ENCODE results near the gene DCN.
A peak's percentile ranks its signal among the peaks of the same experiment; 100 is the strongest.

The DCN gene

DNA sequence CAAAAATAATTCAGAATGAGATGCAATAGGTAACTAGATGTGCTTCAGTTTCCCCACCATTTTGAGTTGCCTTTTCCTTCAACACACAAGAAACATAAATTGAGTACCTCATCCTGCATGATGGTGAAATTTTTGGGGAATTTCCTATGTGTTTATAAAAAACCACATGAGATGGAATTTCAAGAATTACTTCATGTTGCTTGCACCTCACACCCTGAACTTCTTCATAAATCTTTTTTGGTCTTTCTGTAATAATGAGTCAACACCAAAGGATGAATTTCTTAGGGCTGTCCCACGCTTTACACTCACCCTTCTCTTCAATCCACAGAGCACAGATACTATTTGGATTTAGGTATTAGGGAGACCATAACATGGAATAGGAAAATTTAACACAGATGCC, 48.7 kb downstream of the DCN start:
- TF ChIP-seq, protein P1, sequence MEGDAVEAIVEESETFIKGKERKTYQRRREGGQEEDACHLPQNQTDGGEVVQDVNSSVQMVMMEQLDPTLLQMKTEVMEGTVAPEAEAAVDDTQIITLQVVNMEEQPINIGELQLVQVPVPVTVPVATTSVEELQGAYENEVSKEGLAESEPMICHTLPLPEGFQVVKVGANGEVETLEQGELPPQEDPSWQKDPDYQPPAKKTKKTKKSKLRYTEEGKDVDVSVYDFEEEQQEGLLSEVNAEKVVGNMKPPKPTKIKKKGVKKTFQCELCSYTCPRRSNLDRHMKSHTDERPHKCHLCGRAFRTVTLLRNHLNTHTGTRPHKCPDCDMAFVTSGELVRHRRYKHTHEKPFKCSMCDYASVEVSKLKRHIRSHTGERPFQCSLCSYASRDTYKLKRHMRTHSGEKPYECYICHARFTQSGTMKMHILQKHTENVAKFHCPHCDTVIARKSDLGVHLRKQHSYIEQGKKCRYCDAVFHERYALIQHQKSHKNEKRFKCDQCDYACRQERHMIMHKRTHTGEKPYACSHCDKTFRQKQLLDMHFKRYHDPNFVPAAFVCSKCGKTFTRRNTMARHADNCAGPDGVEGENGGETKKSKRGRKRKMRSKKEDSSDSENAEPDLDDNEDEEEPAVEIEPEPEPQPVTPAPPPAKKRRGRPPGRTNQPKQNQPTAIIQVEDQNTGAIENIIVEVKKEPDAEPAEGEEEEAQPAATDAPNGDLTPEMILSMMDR (IDR thresholded peaks at IDR 0.05; ENCODE audit: low read length, missing control alignments): no peak
- peak; percentile 58 for DNase-seq (ENCODE audit: low read depth)
- H3K4me3 ChIP-seq (replicated peaks; ENCODE audit: low read depth, low read length): no peak overlapping the region

DNA sequence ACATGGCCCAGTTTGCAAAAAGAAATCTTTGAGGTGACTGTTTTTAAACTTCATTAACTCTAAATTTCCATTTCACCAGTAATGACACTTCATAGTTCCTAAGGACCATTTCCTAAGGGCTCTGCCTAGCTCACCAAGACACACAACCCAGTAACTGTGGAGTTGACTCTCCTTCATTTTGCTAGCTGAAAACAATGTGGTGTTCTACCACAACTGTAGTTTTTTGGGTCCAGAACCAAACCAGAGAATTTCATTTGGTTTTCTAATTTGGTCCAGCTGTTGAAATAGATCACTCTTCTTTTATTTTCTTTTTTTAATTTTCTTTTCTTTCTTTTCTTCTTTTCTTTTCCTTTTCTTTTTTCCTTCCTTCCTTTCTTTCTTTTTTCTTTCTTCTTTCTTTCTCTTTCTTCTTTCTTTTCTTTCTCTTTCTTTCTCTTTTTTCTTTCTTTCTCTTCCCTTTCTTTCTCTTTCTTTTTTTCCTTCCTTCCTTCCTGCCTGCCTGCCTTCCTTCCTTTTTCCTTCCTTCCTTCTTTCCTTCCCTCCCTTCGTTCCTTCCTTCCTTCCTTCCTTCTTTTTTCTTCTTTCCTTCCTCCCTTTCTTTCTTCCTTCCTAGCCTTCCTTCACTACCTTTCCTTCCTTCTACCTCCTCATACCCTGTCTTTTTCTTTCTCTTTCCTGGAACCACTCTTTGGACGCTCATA, 52.8 kb downstream of the DCN start:
- DNase-seq (ENCODE audit: low read depth): no peak
- H3K4me3 ChIP-seq (replicated peaks; ENCODE audit: low read depth, low read length): no peak overlapping the region
- TF ChIP-seq, protein P1 (IDR thresholded peaks at IDR 0.05; ENCODE audit: low read length, missing control alignments): no peak

DNA sequence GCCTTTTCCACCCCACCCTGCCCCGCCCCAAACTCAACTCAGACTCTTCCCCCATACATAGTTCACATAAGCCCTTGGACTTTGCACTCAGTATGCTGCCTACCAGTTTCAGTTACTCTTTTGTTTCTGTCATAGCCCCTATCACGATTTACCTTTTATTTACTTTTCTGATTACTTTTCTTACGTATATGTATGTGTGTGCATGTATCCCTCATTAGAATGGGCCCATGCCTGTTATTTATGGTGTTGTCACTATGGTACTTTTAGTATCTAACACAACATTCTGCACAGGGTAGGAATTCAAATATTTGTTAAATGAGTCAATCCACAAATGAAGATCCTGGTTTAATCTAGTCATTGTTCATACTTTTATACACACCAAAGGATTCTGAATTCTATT, 54.9 kb downstream of the DCN start:
- no peak overlapping the region for H3K4me3 ChIP-seq (replicated peaks; ENCODE audit: low read depth, low read length)
- DNase-seq (ENCODE audit: low read depth): peak; percentile 52
- TF ChIP-seq, protein P1 (IDR thresholded peaks at IDR 0.05; ENCODE audit: low read length, missing control alignments): no peak

DNA sequence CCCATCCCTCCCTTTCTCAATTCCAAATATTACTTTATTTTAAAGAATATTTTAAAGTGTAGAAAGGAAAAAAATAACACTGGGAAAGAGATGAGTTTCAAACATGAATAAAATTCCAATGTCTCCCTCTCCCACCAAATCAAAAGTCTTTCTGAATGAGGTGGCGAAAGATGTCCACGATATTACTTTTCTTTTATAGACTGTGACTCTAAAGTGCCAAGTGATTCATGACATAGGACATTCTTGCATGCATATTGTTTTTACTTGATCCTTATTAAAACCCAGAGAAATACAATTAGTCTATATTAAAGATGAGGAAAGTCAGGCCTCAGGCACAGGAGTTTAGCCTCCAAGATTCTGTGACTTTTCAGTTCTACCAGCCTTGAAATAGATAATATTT, 55.3 kb downstream of the DCN start:
- H3K4me3 ChIP-seq (replicated peaks; ENCODE audit: low read depth, low read length): no peak overlapping the region
- DNase-seq (ENCODE audit: low read depth): no peak
- TF ChIP-seq, protein P1 (IDR thresholded peaks at IDR 0.05; ENCODE audit: low read length, missing control alignments): no peak

DNA sequence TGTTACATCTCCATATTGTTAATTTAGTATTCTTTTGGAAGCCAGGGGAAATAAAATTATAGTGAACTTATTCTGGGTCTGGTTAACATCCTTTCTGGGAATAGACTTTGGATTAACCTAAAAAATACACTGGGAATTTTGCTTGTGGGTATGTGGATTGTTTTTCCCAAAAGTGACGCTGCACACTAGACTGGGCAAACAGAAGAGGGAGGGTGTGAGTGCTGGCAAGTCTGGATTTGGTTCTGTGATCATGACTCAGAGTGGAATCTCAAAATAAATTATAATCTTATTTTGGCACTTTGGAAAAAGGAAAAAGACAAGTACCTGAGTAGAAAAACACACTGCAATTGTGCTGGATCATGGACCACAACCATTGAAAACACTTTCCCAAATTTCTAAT, 56.1 kb downstream of the DCN start:
- no peak overlapping the region for H3K4me3 ChIP-seq (replicated peaks; ENCODE audit: low read depth, low read length)
- TF ChIP-seq, protein P1 (IDR thresholded peaks at IDR 0.05; ENCODE audit: low read length, missing control alignments): no peak
- DNase-seq (ENCODE audit: low read depth): no peak

DNA sequence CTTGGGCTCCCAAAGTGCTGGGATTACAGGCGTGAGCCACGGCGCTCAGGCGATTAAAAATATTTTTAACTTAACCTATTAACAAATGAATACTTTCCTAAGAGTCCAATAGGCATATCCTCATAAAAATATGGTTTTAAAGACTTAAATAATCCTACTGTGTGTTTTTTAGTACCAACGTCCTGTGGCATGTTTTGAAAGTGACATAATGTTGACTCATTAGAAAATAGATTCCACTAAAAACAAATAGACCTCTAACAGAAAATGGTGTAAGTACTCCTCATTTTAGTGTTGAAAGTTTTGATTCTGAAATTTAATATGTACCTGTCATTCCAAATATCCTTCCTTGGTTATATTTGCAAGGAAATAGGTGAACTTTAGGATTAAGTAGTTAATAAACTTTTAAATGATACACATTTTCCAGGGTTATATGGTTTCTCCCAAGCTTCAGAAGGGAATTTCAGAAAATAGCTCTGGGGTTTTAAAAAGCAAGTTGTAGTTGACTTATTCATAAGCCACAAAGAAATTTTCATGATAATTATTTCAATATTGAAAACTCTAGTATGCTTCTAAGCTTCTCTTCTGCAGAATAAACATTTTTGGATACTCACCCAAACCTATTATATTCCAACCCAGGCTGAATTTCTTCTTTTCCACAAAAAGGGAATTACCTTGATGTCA, 59.2 kb downstream of the DCN start:
- TF ChIP-seq, protein P1 (IDR thresholded peaks at IDR 0.05; ENCODE audit: low read length, missing control alignments): no peak
- no peak for DNase-seq (ENCODE audit: low read depth)
- no peak overlapping the region for H3K4me3 ChIP-seq (replicated peaks; ENCODE audit: low read depth, low read length)
